ENCODE measurements around the gene CTNNA2.

The CTNNA2 gene

GRCh38 chr2:79982445-79982844 lies 469.6 kb downstream of the CTNNA2 start:
- no peak for DNase-seq (ENCODE audit: low read depth)

GRCh38 chr2:79984476-79984875 lies 471.6 kb downstream of the CTNNA2 start:
- no peak for DNase-seq (ENCODE audit: low read depth)

DNA sequence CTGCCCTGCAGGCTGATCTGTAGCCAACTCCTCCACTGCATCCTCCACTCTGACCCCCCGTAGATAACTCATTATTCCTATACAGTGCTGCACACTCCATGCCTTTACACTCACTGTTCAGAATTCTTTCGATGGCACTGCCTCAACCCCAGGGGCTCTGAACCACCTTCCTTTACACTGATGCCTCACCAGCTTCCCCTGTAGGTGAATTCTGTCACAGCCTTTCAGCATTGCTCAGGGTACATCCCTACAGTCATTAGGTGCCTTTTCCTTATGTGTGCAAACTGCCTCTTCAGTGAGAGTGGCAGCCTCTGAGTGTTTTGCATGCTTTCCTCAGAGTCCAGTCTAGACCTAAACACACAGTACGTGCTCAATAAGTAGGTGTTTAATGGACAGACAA lies 472.3 kb downstream of the CTNNA2 start:
- no peak for DNase-seq (ENCODE audit: low read depth)

DNA sequence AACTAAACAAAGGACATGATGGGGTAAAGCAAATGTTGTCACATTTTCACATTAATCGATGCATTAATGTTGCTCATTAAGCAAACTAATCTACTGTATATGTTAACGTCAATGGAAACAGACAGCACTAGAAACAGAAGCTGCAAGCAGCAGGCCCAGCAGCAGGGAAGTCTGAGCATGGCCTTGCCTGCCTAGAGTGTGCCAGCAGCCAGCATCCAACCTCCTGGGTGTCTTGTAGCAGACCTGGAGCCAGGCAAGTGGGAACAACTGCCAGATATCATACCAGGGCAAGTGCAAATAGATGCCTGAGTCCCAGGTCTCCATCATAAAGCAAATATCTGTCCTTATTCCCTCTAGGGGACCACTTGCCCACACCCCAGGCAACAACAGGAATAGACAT lies 472.7 kb downstream of the CTNNA2 start:
- DNase-seq (ENCODE audit: low read depth) = no peak

DNA sequence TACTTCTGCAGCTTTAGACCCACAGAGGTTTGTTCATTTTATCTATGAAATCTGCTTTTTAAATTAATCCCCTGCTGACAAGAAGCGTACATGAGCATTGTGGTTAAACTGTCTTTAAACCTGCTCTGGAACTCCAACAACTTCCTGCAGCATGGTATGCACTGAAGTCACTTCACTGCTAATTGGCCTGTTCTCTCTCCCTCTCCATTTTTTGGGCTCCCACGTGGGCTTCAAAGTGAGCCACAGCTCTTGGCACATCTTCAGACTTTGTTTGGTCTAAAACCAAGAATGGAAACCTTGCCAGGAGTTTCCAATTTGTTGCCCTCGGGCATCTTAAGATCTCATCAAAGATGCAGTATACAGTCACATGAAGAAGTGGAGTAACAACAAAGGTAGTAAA lies 480.3 kb downstream of the CTNNA2 start:
- no peak for DNase-seq (ENCODE audit: low read depth)

DNA sequence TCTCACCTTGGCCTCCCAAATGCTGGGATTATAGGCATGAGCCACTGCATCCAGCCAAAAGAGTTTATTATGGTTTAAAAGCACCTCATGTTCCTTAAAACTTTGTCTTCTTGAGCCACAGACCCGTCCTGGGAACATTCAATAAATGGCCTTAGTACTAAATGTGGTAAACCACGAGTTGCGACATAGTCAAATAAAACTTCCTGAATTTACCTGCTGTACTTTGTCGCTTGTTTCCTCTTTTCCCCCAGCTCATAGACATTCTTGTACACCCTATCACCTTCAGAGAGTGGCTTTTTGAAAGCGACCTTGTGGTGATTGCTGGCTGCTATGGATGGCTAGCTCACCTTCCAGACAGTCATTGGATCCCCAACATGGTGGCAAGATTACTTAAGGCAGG lies 481.3 kb downstream of the CTNNA2 start:
- no peak for DNase-seq (ENCODE audit: low read depth)

DNA sequence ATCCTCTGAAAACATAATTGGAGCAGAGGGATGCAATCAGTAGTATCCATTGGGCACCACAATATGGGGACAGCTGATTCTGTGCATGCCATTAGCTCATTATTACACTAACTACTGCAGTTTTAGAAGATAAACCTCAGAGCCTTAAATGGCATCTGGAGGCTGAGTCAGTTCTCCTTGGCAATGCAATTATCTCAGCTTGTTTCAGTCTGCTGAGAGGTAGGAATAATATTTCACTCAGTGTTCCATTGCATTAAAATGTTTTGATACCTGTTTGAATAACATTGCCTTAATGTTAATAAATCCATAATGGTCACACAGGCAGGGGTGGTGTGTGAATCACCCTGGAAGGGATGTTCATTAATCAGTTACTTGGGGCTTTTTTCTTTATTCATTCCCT lies 482.1 kb downstream of the CTNNA2 start:
- DNase-seq (ENCODE audit: low read depth) = no peak

DNA sequence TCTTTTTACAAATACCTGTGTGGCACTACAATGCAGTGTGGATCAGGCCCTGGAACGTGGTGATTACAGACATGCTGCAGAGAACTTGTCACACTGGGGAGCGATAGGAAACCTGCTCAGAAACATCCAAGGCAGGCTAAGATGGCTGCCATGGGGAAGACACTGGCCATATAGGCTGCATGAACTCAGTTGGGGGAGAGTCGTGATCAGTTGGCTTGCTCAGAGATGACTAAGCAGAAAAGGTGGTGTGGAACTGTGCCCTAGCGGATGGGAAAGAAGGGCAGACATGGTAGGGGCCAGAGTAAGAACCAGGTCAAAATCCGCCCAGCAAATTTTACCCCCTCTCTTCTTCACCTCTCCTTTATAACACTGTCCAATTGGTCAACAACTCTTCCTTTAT lies 483.9 kb downstream of the CTNNA2 start:
- no peak for DNase-seq (ENCODE audit: low read depth)

GRCh38 chr2:80001701-80002101 lies 488.9 kb downstream of the CTNNA2 start:
- no peak for DNase-seq (ENCODE audit: low read depth)

DNA sequence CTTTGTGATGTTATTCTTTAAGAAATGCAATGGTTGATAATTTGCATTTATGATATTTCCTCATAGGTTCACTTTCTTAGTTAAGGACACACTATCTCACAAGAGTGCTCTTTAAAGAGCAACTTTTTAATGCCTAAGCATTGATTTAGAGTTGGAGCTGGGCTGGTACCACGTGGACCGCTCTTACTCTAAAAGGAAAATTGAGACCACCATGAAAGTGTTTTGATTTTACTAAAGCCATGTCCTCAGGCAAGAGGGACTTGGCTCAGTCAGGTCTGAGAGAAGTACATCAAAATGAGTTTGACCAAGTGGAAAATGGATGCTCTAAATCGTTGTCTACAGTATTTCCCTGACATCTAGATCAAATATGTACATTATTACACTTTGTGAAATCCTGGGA lies 489.3 kb downstream of the CTNNA2 start:
- DNase-seq (ENCODE audit: low read depth) = no peak

- DNase-seq (ENCODE audit: low read depth) = no peak
These were observed 489.8 kb downstream of the CTNNA2 start for GRCh38 chr2:80002568-80003157.

DNA sequence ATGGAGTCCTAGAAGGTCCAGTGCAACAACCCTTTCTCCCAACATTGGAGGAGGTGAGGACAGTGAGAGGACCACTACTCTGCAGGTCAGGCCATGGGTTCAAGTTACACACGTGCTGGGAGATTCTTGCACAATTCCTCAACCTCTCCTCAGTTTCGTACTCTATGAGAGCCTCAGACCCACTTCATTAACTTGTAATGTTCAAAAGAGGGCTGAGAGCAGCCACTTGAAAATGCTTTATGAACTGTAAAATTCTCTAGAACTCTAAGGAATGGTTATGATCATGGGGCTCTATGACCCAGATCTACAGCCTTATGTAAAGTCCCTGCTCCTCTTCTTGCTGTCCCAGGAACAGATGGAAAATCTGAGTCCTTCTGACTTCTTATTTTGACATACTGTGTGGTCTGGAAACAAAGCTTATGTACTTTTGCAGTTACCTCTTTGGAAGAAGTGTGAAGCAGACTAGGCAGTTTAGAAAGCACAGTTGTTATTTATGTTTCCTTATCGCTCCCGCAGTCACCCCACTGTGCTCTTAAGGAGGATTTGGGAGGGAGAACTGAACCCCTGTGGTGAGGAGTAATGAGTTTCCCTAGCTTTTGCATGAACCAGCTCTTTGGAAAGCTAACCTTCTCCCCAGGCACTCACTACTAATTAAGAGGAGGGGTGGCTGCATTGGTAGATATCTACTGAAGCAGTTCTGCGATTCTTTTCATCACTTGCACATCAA lies 495.1 kb downstream of the CTNNA2 start:
- DNase-seq (ENCODE audit: low read depth) = no peak

GRCh38 chr2:80008596-80008995 lies 495.7 kb downstream of the CTNNA2 start:
- DNase-seq (ENCODE audit: low read depth) = no peak

DNA sequence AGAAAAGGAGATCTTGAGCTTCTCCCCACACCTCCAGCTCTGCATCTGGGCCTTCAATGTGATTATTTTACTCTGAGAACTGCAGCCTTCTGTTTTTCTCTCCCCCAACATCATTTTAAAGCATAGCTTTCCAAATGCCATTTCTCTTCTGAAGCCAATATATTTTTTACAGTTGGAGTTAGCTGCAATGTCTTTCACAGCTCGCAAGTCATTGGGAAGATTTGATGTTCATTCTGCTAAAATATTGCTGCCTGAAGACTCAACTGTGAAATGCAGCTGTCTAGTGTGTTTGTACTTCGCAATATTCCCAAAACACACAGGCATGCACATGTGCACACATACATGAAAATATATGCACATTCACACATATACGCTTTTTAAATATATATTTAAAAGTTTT lies 496.4 kb downstream of the CTNNA2 start:
- no peak for DNase-seq (ENCODE audit: low read depth)

DNA sequence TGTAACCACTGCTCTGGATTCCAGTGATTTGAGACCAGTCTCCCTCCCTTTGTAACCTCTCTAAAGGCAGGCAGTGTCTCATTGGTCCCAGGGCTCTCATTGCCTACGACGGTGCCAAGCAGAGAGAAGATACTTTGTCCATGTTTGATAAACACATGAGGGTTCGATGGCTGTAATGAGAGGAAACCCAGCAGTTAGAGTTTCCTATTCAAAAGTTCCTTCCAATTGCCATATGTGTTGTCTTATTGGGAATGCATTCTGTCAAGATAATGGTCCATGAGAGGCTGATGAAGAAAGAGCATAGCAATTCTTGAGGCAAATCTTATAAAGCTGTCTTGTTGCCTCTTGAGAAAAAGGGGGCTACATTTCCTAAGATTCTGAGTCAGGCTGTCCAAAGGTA lies 499.2 kb downstream of the CTNNA2 start:
- no peak for DNase-seq (ENCODE audit: low read depth)

DNA sequence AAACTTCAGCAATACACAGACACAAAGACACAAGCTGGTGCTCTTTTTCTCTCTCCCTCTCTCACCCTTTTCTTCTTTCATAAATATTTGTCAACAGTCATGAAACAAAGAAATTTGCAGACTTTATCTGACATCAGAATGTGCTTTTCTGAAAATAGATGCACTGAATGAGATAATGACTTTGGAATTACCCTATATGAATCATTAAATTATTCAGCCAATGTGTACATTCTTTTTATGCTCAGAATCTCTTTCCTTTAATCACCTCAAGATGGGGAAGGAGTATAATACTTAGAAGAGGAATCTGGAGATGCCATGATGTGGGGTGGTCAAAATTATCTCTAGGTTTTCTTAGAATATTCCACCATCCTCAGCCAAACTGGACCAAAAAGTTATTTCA lies 501.8 kb downstream of the CTNNA2 start:
- DNase-seq (ENCODE audit: low read depth) = no peak

GRCh38 chr2:80016171-80016570 lies 503.3 kb downstream of the CTNNA2 start:
- DNase-seq (ENCODE audit: low read depth) = no peak

DNA sequence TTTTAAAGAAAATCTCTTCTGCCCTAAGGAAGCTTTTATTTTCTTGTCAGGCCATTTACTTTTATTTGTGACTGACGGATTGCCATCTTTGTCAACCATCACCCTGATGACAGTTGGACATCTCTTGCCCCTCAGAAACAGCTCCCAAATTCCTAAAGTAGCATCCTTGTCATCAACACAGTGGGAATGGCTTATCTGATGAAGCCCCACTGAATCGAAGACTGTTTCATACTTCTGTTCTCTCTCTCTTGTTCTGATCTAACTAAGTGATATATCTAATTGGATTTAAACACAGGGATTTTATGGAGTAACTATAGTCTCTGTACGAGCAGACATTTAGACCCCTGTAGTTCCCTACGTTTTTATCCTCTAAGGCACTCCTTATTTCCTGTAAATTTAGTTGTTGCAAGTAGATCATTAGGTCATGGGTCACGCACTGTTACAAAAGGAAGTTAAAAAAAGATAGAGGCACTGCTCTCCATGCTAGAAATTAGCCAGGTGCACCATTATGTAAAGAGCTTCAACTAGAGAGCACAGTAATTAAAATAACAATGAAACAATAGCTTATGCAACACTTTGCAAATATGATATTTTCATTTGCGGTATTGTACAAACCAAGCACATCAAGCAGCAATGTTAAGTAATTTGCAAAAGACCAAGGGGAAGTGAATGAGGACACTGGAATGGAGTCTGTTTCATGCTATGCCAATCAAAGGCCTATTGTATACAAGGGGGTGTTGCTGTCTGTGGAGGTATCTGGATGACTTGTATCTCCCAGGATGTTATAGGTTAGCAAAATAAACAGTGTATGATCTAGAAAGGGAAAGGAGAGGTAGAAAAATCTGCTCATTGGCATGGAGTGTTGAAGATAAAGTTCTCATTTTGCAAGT lies 507.0 kb downstream of the CTNNA2 start:
- DNase-seq (ENCODE audit: low read depth) = no peak

GRCh38 chr2:80022018-80022417 lies 509.2 kb downstream of the CTNNA2 start:
- DNase-seq (ENCODE audit: low read depth) = no peak

DNA sequence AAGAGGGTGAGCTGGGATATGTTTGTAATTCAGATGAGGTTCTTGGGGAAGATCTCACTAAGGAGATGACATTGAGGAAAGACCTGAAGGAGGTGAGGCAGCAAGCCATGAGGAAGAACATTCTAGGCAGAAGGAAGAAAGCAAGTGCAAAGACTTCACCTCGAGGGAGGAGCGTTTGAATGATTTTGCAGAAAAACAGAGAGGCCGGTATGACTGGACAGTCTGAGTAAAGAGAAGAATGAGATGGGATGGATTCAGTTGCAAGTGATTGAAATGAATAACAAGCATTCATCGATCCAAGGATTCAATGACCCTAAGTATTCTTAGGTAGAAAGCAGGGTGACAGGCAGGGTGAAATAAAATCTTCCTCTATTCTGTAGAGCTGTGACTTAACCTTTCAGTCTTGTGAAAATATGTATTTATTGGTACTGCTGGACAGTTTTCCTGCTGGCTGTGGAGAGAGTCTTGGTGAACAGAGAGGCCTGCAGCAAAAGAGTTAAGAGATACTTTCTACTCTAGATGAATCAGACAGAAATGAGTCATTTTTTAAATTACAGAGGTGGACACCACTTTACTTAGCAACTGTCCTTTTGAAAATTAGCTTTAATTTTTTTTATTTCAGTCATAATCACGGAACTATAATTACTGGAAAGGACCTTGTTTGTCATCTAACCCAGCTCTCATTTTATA lies 513.3 kb downstream of the CTNNA2 start:
- DNase-seq (ENCODE audit: low read depth) = no peak

DNA sequence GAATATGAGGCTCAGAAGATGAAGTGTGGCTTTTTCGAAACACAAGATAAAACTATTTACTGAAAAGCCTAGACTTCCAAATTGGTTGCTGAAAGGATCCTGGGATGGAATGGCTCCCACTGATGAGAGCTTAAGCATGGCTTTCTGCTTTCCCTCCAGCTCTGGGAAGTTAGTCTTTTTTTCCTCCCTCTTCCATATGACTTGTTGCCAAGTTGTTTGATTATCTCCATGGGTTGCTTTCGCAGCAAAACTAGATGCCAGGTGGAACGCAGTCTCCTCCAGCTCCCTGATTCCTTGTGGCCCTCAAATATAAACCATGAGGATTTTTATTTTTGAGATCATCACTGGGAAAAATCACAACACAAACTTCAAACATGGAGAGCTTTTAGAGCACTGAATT lies 515.2 kb downstream of the CTNNA2 start:
- no peak for DNase-seq (ENCODE audit: low read depth)

- no peak for DNase-seq (ENCODE audit: low read depth)
These were observed 515.7 kb downstream of the CTNNA2 start for GRCh38 chr2:80028584-80028983.

DNA sequence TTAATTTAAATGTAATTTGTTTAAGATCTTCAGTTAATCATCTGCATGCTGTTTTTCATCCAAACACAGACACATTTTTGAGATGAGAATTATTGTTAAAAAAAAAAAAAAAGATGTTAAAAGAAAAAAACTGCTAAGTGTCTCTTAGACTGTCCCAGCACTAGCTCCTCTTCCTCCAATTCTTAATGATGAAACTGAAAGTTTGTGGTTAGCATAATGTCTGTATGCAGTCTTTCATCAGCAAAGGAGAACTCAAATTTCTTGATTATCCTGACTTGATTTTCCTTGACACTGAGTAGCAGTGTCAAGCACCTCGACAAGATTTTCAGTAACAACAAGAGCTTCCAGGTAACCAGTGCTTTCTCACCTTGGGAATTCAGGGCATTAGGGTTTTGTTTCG lies 517.3 kb downstream of the CTNNA2 start:
- DNase-seq (ENCODE audit: low read depth) = no peak

All from stimulated activated CD4-positive, alpha-beta T cell treated with anti-CD3 and anti-CD28 coated beads, Interleukin-2, amount 100 ng/mL, for 4 hours (primary cell).